HepG2 (cell line): ENCODE results near the gene COL25A1. TPM values are rescaled to one million over a fixed set of nuclear protein-coding genes. Genes with fewer than 3 reads are reported as not detected.

ENCODE experiments used
- ATAC-seq: fragments of 200-7000 bp; cut with Tn5 transposase; 3 replicates; pipeline ENCODE4 v1.9.1; 2020; ENCODE audit warnings: mild to moderate bottlenecking, moderate library complexity
- BruUV-seq: library from RNA; stranded (reverse); fragments of 400-500 nt; replicated peaks from 2 replicates; lab custom pipeline; 2021; lab: Mats Ljungman, UMichigan
- CTCF ChIA-PET: fragments of 300-600 bp; formaldehyde crosslinking; extraction: SDS; loops from one replicate; lab custom pipeline; 2021; ENCODE audit warnings: low total read pairs, inconsistent platforms, low intra/inter-chr PET ratio; lab: Yijun Ruan, JAX
- POLR2A ChIA-PET: fragments of 350-600 bp; sonication (Branson Sonifier 250); formaldehyde crosslinking; loops from one replicate; lab custom pipeline; 2020; ENCODE audit warnings: antibody characterized with exemption, inconsistent platforms; lab: Yijun Ruan, JAX
- DNase-seq: peaks from one replicate; pipeline ENCODE4 v3.0.0-alpha.2; 2015; ENCODE audit warnings: low spot score
- FAIRE-seq: peaks from 3 replicates; lab custom pipeline; 2011; peaks lifted over from hg19 to GRCh38; lab: Jason Lieb, UNC
- H2AFZ ChIP-seq: one replicate; pipeline ENCODE4 v1.6.1; 2011; ENCODE audit warnings: low read length, inconsistent platforms
- H3K27ac ChIP-seq: fragments of 300-600 bp; 3 replicates; pipeline ENCODE4 v1.8.0; 2011; ENCODE audit warnings: mixed run types, mild to moderate bottlenecking, mixed read lengths, low read length, inconsistent platforms; ENCODE audit not compliant: insufficient read depth; ENCODE audit errors: extremely low read length
- H3K27me3 ChIP-seq, 2 experiments: fragments of 200-600 bp in 1 of 2; 2 replicates in 1 of 2; 3 replicates in 1 of 2; pipeline versions ENCODE4 v1.6.0 to v1.8.0; 2011; ENCODE audit warnings: low read length in 2 of 2, mild to moderate bottlenecking in 2 of 2, moderate library complexity in 2 of 2, inconsistent platforms in 1 of 2; ENCODE audit not compliant: insufficient read depth in 2 of 2, control insufficient read depth in 1 of 2
- H3K36me3 ChIP-seq, 2 experiments: fragments of 200-600 bp in 1 of 2; replicated peaks in 1 of 2; 2 replicates in 1 of 2; 3 replicates in 1 of 2; pipeline versions ENCODE4 v1.5.1 to v1.8.0; 2011; ENCODE audit warnings: low read length in 2 of 2, inconsistent platforms in 1 of 2; ENCODE audit not compliant: insufficient read depth in 2 of 2, control insufficient read depth in 1 of 2
- H3K4me1 ChIP-seq: 2 replicates; pipeline ENCODE4 v1.5.1; 2012; ENCODE audit warnings: low read length, inconsistent platforms; ENCODE audit not compliant: insufficient read depth
- H3K4me2 ChIP-seq: 2 replicates; pipeline ENCODE4 v1.6.0; 2011; ENCODE audit warnings: low read depth, low read length, inconsistent platforms
- H3K4me3 ChIP-seq, 3 experiments: fragments of 200-600 bp in 1 of 3; sonication (generic), shearing (Covaris generic) in 1 of 3; replicated peaks in 1 of 3; 2 replicates each; pipeline ENCODE4 v1.5.1; 2011 to 2016; ENCODE audit warnings: low read length in 3 of 3, inconsistent platforms in 2 of 3, low read depth in 2 of 3, mild to moderate bottlenecking in 2 of 3, control low read depth in 1 of 3, mixed read lengths in 1 of 3; ENCODE audit not compliant: insufficient read depth in 1 of 3
- H3K79me2 ChIP-seq: one replicate; pipeline ENCODE4 v1.6.1; 2011; ENCODE audit warnings: low read length, inconsistent platforms; ENCODE audit not compliant: insufficient read depth
- H3K9ac ChIP-seq: 2 replicates; pipeline ENCODE4 v1.6.0; 2011; ENCODE audit warnings: mild to moderate bottlenecking, low read depth, low read length, inconsistent platforms; ENCODE audit not compliant: insufficient read depth
- H3K9me3 ChIP-seq: 2 replicates; pipeline ENCODE4 v1.5.1; 2012; ENCODE audit warnings: mild to moderate bottlenecking, low read length
- H4K20me1 ChIP-seq: 2 replicates; pipeline ENCODE4 v1.6.0; 2011; ENCODE audit warnings: inconsistent platforms, mild to moderate bottlenecking, low read length, moderate library complexity; ENCODE audit not compliant: insufficient read depth
- CERS6 ChIP-seq: sonication (generic); formaldehyde crosslinking; IDR thresholded peaks from 2 replicates; pipeline ENCODE4 v1.5.0; 2020; ENCODE audit warnings: missing genetic modification reagents
- CSRNP2 ChIP-seq: sonication (generic); formaldehyde crosslinking; conservative IDR thresholded peaks from 2 replicates; pipeline ENCODE4 v1.8.0; 2022; ENCODE audit warnings: low read depth, missing genetic modification reagents
- ETV5 ChIP-seq: IDR thresholded peaks from 2 replicates; pipeline ENCODE4 v1.6.1; 2018; ENCODE audit warnings: missing biosample characterization, missing genetic modification reagents, inconsistent platforms, borderline replicate concordance
- KAT2B ChIP-seq: fragments of 150-350 bp; IDR thresholded peaks from 2 replicates; pipeline ENCODE4 v1.6.1; 2014; ENCODE audit warnings: low read depth, low read length, borderline replicate concordance
- MXD3 ChIP-seq: IDR thresholded peaks from 2 replicates; pipeline ENCODE4 v1.6.1; 2016; ENCODE audit warnings: mild to moderate bottlenecking, missing biosample characterization, missing genetic modification reagents
- PRDM4 ChIP-seq: sonication (generic); formaldehyde crosslinking; IDR thresholded peaks from 2 replicates; pipeline ENCODE4 v1.9.0; 2021; ENCODE audit warnings: missing genetic modification reagents, borderline replicate concordance
- SMAD1 ChIP-seq: sonication (generic); formaldehyde crosslinking; IDR thresholded peaks from 2 replicates; pipeline ENCODE4 v1.4.0; 2020; ENCODE audit warnings: missing genetic modification reagents, low read depth, mild to moderate bottlenecking, borderline replicate concordance
- ZBTB20 ChIP-seq: sonication (generic); formaldehyde crosslinking; IDR thresholded peaks from 2 replicates; pipeline ENCODE4 v1.8.1; 2023; ENCODE audit warnings: missing genetic modification reagents, low read depth, mild to moderate bottlenecking, borderline replicate concordance
- ZBTB38 ChIP-seq: sonication (generic); formaldehyde crosslinking; IDR thresholded peaks from 2 replicates; pipeline ENCODE4 v1.5.1; 2020; ENCODE audit warnings: mild to moderate bottlenecking, missing genetic modification reagents
- ZNF12 ChIP-seq: sonication (generic); formaldehyde crosslinking; IDR thresholded peaks from 2 replicates; pipeline ENCODE4 v1.5.0; 2020; ENCODE audit warnings: missing genetic modification reagents
- ZNF17 ChIP-seq: sonication (generic); formaldehyde crosslinking; IDR thresholded peaks from 2 replicates; pipeline ENCODE4 v1.5.0; 2020; ENCODE audit warnings: mild to moderate bottlenecking, missing genetic modification reagents
- ZNF205 ChIP-seq: IDR thresholded peaks from 2 replicates; pipeline ENCODE4 v1.6.1; 2018; ENCODE audit warnings: missing biosample characterization, missing genetic modification reagents
- ZNF280D ChIP-seq: sonication (generic); formaldehyde crosslinking; IDR thresholded peaks from 2 replicates; pipeline ENCODE4 v1.5.1; 2020; ENCODE audit warnings: mild to moderate bottlenecking, missing genetic modification reagents
- ZNF543 ChIP-seq: sonication (generic); formaldehyde crosslinking; IDR thresholded peaks from 2 replicates; pipeline ENCODE4 v1.4.0; 2020; ENCODE audit warnings: mild to moderate bottlenecking, missing genetic modification reagents
- ZNF556 ChIP-seq: sonication (generic); formaldehyde crosslinking; IDR thresholded peaks from 2 replicates; pipeline ENCODE4 v1.4.0; 2020; ENCODE audit warnings: mild to moderate bottlenecking, missing genetic modification reagents, borderline replicate concordance
- ZNF773 ChIP-seq: sonication (generic); formaldehyde crosslinking; IDR thresholded peaks from 2 replicates; pipeline ENCODE4 v1.4.0; 2020; ENCODE audit warnings: missing genetic modification reagents, borderline replicate concordance
- ZNF782 ChIP-seq: sonication (generic); formaldehyde crosslinking; IDR thresholded peaks from 2 replicates; pipeline ENCODE4 v1.4.0; 2020; ENCODE audit warnings: missing genetic modification reagents, mild to moderate bottlenecking, borderline replicate concordance
- WGBS: methylation state at CpG from one replicate; pipeline ENCODE4 v1.1.6; 2017; ENCODE audit warnings: low lambda C conversion rate; 5-methylcytosine and 5-hydroxymethylcytosine counted together
- in situ Hi-C: cut with HindIII; loops from 2 replicates; pipeline ENCODE4 v1.10.0; 2017; ENCODE audit warnings: low pct_unique_long_range_greater_than_20kb; ENCODE audit not compliant: extremely low pct_ligation_motif_present
- intact Hi-C: fragments of 100-400 bp; cut with micrococcal nuclease; formaldehyde crosslinking; loops from one replicate; pipeline ENCODE4 v1.10.0; 2022; ENCODE audit not compliant: unreplicated experiment
- polyA plus RNA-seq, 8 experiments: library from polyadenylated mRNA; depleted of rRNA in 3 of 8; stranded (reverse) in 7 of 8; unstranded in 1 of 8; fragments of >200 nt; fragmentation: Illumina TruSeq in 4 of 8; extraction: Trizol in 4 of 8; gene quantifications; 2 replicates each; pipeline versions ENCODE4 v1.2.1 to v1.2.3, GENCODE V29; 2011 to 2016; ENCODE audit warnings: low read depth in 4 of 8, missing spikeins in 1 of 8, mixed read lengths in 1 of 8; ENCODE audit not compliant: insufficient read depth in 1 of 8
- total RNA-seq, 5 experiments: library from RNA; depleted of rRNA; stranded (reverse); fragments of >200 nt; fragmentation: Illumina TruSeq; extraction: Trizol; gene quantifications; 2 replicates each; pipeline ENCODE4 v1.2.3, GENCODE V29; 2016; ENCODE audit warnings: low read depth in 1 of 5

The COL25A1 gene
- total and polyA plus RNA-seq, 2 of the 13 experiments (the other 11 are each of a cell fraction or from before 2014, with no cell fraction given) = not detected

- H4K20me1 ChIP-seq = no peaks in the 10 kb centered on the region
- H3K4me3 ChIP-seq = no peak overlapping the region
- H3K4me1 ChIP-seq = no peaks in the 10 kb centered on the region
- ATAC-seq = no peak
- WGBS = 3% methylated on average over 1 of the region's 1 CpG
- POLR2A ChIA-PET = no interaction called here
- no peaks in the 10 kb centered on the region for H3K9me3 ChIP-seq
- no peak for FAIRE-seq
- no peaks in the 10 kb centered on the region; a peak in 2 of 5 replicates for H3K27me3 ChIP-seq
- CTCF ChIA-PET = no interaction called here
- BruUV-seq = no TSS peak
- no peak overlapping the region for H3K27ac ChIP-seq
- no peak overlapping the region for H3K9ac ChIP-seq
- intact Hi-C loops (no loop called here), in situ Hi-C loops (no loop called here)
- DNase-seq = no peak
- no peak overlapping the region for H2AFZ ChIP-seq
- no peaks in the 10 kb centered on the region for H3K79me2 ChIP-seq
- no peaks in the 10 kb centered on the region for H3K36me3 ChIP-seq
- H3K4me2 ChIP-seq = no peak overlapping the region
- TF ChIP-seq ZNF773 (CRISPR knock-in tag) (no peak), PRDM4 (no peak), ZNF543 (CRISPR knock-in tag) (no peak), ZNF205 (no peak), MXD3 (CRISPR knock-in tag) (no peak), CSRNP2 (no peak), ZBTB20 (CRISPR knock-in tag) (no peak), ETV5 (no peak), ZNF782 (CRISPR knock-in tag) (no peak), ZNF17 (no peak), SMAD1 (CRISPR knock-in tag) (no peak), ZNF556 (CRISPR knock-in tag) (no peak), ZBTB38 (CRISPR knock-in tag) (no peak), KAT2B (no peak), ZNF12 (CRISPR knock-in tag) (no peak), CERS6 (CRISPR knock-in tag) (no peak), ZNF280D (CRISPR knock-in tag) (no peak)
Observed at GRCh38 chr4:108901291-108901690, 401.2 kb downstream of the COL25A1 start.
